DMS114 treated with DMSO at 0.1 percent for 48 hours (cell line): Measurements from ENCODE around the gene MBTPS2.
"Not testable (repeated sequence)": the region's sequence is repeated elsewhere in the genome, so short reads cannot be mapped to it uniquely, and the experiment has no call there.

Experiments
- DNase-seq: peaks from one replicate; lab custom pipeline; 2025; ENCODE audit not compliant: unreplicated experiment; lab: John Stamatoyannopoulos, UW

MBTPS2 gene

GRCh38 chrX:21855937-21856415 lies 16.6 kb downstream of the MBTPS2 start, which contains the start of gene YY2:
Gene YY2, plus strand, starts transcription at chrX:21855987. Its CDS starts 498 bp downstream, at chrX:21856485.
- no peak for DNase-seq

- DNase-seq, result no peak
Observed at GRCh38 chrX:21856504-21856903, 17.1 kb downstream of the MBTPS2 start.

- no peak for DNase-seq
Observed at GRCh38 chrX:21863241-21863640, 23.8 kb downstream of the MBTPS2 start.

GRCh38 chrX:21865436-21865835 lies 26.0 kb downstream of the MBTPS2 start:
- no peak for DNase-seq

- DNase-seq, result no peak
Observed at GRCh38 chrX:21870494-21870893, 31.1 kb downstream of the MBTPS2 start.

- no peak for DNase-seq
Observed at GRCh38 chrX:21873063-21873775, 33.8 kb downstream of the MBTPS2 start.

GRCh38 chrX:21874182-21874581 lies 34.8 kb downstream of the MBTPS2 start:
- not testable (repeated sequence) for DNase-seq

- DNase-seq, result no peak
Observed at GRCh38 chrX:21875013-21875412, 35.6 kb downstream of the MBTPS2 start.

- no peak for DNase-seq
Observed at GRCh38 chrX:21881881-21882574, 42.6 kb downstream of the MBTPS2 start.

GRCh38 chrX:21883258-21883657 lies 43.8 kb downstream of the MBTPS2 start:
- no peak for DNase-seq

GRCh38 chrX:21885568-21885967 lies 46.2 kb downstream of the MBTPS2 start:
- DNase-seq, result peak; percentile 70

- DNase-seq, result no peak
Observed at GRCh38 chrX:21905313-21905712, 65.9 kb downstream of the MBTPS2 start.

GRCh38 chrX:21905953-21906352 lies 66.5 kb downstream of the MBTPS2 start:
- DNase-seq, result no peak

- DNase-seq, result no peak
Observed at GRCh38 chrX:21907260-21907659, 67.8 kb downstream of the MBTPS2 start.

- DNase-seq, result no peak
Observed at GRCh38 chrX:21911481-21911880, 72.1 kb downstream of the MBTPS2 start.

GRCh38 chrX:21912220-21912619 lies 72.8 kb downstream of the MBTPS2 start:
- no peak for DNase-seq

- DNase-seq, result no peak
Observed at GRCh38 chrX:21912989-21913388, 73.6 kb downstream of the MBTPS2 start.

GRCh38 chrX:21926116-21926515 lies 86.7 kb downstream of the MBTPS2 start:
- peak; percentile 48 for DNase-seq

GRCh38 chrX:21926527-21927278 lies 87.3 kb downstream of the MBTPS2 start:
- peak; percentile 78 for DNase-seq

- DNase-seq, result no peak
Observed at GRCh38 chrX:21929209-21929608, 89.8 kb downstream of the MBTPS2 start.

- DNase-seq, result no peak
Observed at GRCh38 chrX:21930986-21931385, 91.6 kb downstream of the MBTPS2 start.
